GM18858 (cell line): ENCODE measurements around the gene ENTPD2.

Experiments used
- ATAC-seq: cut with Tn5 transposase; IDR thresholded peaks from one replicate; pipeline ENCODE4 v1.9.1; 2021; ENCODE audit not compliant: unreplicated experiment

ENTPD2 gene

GRCh38 chr9:137053944-137054931 is at the start of gene ENTPD2:
ENTPD2 (minus strand) TSS chr9:137054061; CDS start chr9:137053997, 64 bp downstream.
- ATAC-seq, result no peak

- no peak for ATAC-seq
Observed at GRCh38 chr9:137103206-137103999, 49.5 kb upstream of the ENTPD2 start.

DNA sequence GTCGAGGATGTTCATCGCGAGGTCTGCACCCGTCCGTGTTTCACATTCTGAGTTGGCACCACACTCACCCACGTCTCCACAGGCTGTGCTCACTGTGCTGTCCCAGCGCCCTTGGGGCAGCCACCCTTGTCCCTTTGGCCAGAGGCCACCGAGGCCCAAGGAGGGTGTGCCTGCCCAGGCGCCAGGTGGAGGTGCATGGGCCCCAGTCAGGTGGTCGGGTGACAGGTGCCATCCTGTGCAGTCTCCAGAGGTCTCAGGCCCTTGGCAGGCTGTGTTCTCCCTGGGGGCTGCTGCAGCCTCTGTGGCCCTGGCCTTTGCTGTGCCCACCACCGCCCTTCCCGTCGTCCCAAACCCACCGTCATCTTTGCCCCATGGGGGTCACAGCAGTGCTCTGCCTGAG is 45.4 kb upstream of the ENTPD2 start:
- no peak for ATAC-seq

DNA sequence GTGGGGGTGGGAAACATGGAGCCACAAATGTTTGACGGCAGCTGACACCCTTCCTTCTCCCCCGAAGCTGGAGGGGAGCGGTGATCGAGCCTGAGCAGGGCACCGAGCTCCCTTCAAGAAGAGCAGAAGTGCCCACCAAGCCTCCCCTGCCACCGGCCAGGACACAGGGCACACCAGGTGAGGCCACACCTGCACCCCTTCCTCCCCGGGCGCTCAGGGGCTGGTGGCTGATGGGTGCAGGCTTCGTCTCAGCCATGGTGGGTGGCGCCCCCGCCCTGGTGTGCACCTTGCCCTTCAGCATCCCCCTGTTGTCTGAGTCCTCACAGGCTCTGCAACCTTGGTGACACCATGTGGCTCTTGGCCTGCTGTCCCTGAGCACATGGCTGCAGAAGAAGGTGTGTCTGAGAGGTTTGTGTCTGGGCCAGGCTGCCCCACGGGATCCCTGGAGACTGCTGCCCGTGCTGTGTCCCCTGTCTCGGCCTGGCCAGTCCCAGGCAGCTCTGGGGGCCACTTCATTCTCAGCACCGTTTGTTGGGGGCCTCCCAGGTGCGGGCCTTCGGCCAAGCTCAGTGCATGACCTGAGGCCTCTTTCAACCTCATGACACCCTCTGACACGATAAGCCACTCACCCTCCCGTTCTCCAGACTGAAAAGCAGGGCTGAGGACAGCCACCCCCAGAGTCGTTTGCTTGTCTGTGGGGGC is 44.1 kb upstream of the ENTPD2 start:
- no peak for ATAC-seq

GRCh38 chr9:137096785-137097546 is 43.1 kb upstream of the ENTPD2 start:
- ATAC-seq, result no peak

DNA sequence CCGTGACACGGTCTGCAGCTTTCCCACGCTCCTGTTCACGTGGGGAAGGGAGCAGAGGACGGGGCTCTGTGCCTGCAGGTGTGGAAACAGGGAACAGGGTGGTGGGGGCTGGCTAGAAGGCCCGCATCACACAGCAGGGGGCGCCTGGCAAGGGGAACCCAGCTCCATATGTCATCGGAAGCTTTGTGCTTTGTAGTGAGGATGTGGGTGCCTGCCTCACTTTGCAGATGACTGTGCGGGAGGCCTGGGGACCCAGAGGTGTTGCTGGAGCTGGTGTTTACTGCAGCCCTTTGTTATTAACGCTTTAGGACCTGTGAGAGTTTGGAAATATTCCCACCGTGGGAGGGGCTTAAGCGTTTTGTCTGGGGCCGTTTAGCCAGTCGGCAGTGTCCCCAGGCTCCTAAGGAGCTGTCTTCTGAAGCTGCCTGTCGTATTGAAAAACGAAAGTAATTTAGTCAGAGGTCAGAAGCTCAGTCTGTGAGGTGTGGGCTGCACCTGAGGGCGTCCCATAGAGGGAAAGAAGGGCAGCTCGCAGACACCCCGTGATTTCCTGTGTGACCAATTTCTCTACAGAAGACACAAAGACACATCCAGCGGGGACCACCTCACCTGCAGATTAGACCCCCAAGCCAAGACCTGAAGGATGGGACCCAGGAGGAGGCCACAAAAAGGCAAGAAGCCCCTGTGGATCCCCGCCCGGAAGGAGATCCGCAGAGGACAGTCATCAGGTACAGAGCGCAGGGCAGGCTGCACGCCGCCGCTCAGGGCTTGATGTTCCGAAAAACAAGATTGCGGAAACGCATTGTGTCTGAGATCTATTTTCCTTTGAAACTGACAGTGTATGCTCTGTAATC is 42.0 kb upstream of the ENTPD2 start:
- ATAC-seq, result peak; percentile 73

DNA sequence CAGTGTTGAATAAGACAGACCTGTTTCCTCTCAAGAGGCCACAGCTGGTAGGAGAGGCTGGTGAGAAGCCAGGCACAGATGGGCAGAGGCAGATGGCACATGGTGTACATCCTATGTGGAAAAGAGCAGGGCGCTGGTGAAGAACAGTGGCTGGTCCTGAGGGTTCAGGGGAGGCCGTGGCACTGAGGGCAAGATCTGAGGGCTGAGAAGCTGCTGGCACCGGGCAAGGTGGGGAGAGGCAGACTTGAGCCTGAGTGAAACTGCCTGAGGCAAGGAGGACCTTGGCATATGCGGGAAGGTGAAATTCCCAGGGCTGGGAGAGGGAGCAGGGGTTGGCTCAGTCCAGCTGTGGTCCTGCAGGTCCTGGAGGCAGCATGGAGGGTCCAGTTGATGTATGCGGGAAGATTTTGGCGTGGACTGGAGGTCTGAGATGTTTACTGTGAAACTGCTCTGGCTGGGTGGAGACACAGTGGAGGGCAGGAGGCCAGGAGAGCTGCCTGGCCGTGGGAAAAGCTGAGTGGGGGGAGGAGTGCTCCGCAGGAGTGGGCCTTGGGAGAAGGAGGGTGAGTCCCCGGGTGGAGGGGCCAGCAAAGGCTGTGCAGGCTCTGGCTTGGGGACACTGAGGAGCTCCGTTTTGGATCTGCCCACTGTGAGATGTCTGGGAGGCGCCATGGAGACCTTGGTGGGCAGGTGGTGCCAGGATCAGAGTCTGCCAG is 35.5 kb upstream of the ENTPD2 start:
- ATAC-seq, result no peak

- no peak for ATAC-seq
Observed at GRCh38 chr9:137088121-137088520, 34.3 kb upstream of the ENTPD2 start.

- ATAC-seq, result no peak
Observed at GRCh38 chr9:137087409-137087925, 33.6 kb upstream of the ENTPD2 start.

DNA sequence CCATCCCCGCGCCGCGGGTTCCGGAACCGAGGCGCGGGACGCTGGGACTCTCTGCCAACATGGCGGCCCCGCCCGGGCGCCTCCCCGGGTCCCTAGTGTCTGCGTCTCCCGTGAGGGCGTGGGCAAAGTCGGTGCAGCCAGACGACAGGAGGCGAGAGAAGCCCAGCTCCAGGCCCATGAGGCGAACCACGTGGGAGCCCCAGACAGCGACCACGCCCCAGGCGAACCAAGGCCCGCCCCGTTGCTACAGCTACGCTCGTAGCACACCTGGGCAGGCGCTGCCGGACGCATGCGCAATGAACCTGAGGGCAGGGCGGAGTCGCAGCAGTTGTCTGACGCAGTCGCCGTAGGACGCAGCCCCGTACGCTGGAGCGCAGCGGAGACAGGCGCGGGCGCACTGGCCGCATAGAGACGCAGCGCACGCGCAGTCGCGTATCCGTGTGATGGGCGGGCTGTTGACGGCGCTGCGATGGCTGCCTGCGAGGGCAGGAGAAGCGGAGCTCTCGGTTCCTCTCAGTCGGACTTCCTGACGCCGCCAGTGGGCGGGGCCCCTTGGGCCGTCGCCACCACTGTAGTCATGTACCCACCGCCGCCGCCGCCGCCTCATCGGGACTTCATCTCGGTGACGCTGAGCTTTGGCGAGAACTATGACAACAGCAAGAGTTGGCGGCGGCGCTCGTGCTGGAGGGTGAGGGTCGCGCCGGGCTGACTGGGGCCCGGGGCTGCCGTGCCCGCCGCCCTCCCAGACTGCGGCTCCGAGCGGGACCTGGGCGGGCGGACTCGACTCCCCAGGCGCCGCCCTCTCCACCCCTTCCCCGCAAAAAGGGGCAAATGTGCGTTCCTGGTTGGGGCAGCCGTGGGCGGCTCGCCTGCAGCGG is 32.9 kb upstream of the ENTPD2 start, which contains the start of gene MAN1B1:
Gene MAN1B1 (plus strand): TSS at position 455 of the 878 bp plus-strand sequence. CDS start 15 bp downstream, at position 470.
- peak; percentile 76 for ATAC-seq

GRCh38 chr9:137085920-137086530 is 32.2 kb upstream of the ENTPD2 start:
- ATAC-seq, result no peak

DNA sequence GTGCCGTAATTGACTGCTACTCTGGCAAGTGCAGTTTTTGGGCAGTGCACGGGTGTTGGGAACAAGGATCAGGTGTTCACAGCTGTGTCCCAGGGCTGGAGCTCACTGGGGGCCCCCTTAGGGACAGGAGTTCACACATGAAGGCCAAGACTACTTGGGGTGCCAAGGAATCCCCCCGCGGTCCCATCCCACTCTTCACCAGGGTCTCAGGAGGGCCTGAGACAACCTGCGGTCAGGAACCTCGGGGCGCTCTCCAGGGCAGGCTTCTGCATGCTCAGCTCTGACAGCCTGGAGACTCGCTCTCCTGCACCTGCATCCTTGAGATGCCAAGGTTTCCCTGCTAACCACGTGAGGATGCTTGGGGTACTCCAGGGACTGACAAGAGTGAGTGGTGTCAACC is 30.7 kb upstream of the ENTPD2 start:
- no peak for ATAC-seq

- no peak for ATAC-seq
Observed at GRCh38 chr9:137083394-137084004, 29.6 kb upstream of the ENTPD2 start.

DNA sequence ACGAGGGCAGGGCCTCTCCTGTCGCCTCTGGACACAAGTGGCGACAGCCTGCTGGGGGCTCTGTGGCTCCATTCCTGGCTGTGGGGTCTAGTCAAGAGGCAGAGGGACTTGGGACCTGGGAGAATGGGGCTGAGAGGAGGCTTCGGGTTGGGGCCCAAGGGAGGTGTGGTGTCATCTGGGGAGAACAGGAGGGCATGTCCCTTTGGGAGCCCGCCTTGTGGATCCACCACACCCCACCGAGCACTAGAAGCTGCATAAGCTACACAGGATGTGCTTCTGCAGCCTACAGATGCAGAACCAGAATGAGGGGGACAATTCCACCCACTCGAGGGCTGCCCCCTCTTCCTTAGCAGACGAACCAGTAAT is 29.0 kb upstream of the ENTPD2 start:
- ATAC-seq, result no peak

GRCh38 chr9:137082222-137082924 is 28.5 kb upstream of the ENTPD2 start:
- ATAC-seq, result no peak
